Kidney (tissue), 14 donors: ENCODE results near the gene LRTM1. TPM values are rescaled to one million over a fixed set of nuclear protein-coding genes. Genes with fewer than 3 reads are reported as not detected.

Experiments
- DNase-seq, 5 donors: peaks; one replicate each; pipeline ENCODE4 v3.0.0-alpha.2; 2013 to 2020
- FAIRE-seq: peaks from 2 replicates; lab custom pipeline; 2012; peaks lifted over from hg19 to GRCh38; lab: Jason Lieb, UNC
- H3K27ac ChIP-seq, 2 donors: one replicate each; pipeline ENCODE4 v1.7.0; 2013; ENCODE audit warnings: low read depth in 2 of 2, low read length in 2 of 2, inconsistent platforms in 1 of 2
- H3K27me3 ChIP-seq: one replicate; pipeline ENCODE4 v1.7.1; 2013; ENCODE audit warnings: low read length, inconsistent platforms; ENCODE audit not compliant: control insufficient read depth, insufficient read depth
- H3K36me3 ChIP-seq, 3 donors: one replicate each; pipeline versions ENCODE4 v1.7.0 to v1.7.1; 2013; ENCODE audit warnings: low read length in 3 of 3, control low read depth in 1 of 3, inconsistent platforms in 1 of 3; ENCODE audit not compliant: insufficient read depth in 3 of 3, control insufficient read depth in 2 of 3
- H3K4me1 ChIP-seq, 3 donors: one replicate each; pipeline versions ENCODE4 v1.7.0 to v1.7.1; 2013; ENCODE audit warnings: low read length in 3 of 3, inconsistent platforms in 1 of 3, low read depth in 1 of 3; ENCODE audit not compliant: control insufficient read depth in 2 of 3, insufficient read depth in 2 of 3
- H3K4me3 ChIP-seq, 3 donors: one replicate each; pipeline versions ENCODE4 v1.7.0 to v1.8.1; 2013; ENCODE audit warnings: low read length in 3 of 3, control low read depth in 1 of 3, inconsistent platforms in 1 of 3
- H3K9ac ChIP-seq, 3 donors: one replicate each; pipeline versions ENCODE4 v1.7.0 to v1.7.1; 2013; ENCODE audit warnings: low read length in 3 of 3, control low read depth in 1 of 3, inconsistent platforms in 1 of 3
- H3K9me3 ChIP-seq, 3 donors: one replicate each; pipeline versions ENCODE4 v1.7.0 to v1.7.1; 2013; ENCODE audit warnings: low read length in 3 of 3, control low read depth in 1 of 3, inconsistent platforms in 1 of 3; ENCODE audit not compliant: control insufficient read depth in 2 of 3, insufficient read depth in 1 of 3
- intact Hi-C: fragments of 100-400 bp; cut with DNase I; formaldehyde crosslinking; loops from one replicate; pipeline ENCODE4 v1.11.1; 2022
- polyA plus RNA-seq: library from polyadenylated mRNA; stranded (reverse); fragments of 350-450 nt; fragmentation: Illumina TruSeq; extraction: RNeasy Lipid Tissue Mini Kit (QIAGEN cat#74804); gene quantifications from one replicate; pipeline ENCODE4 v1.2.3, GENCODE V29; 2014; ENCODE audit warnings: low read depth, low replicate concordance; ENCODE audit not compliant: insufficient read depth
- total RNA-seq: library from RNA; stranded (reverse); fragmentation: NEBNext Ultra II Directional; extraction: Animal tissue kit (Norgen Biotek cat#: 25700); gene quantifications from one replicate; pipeline ENCODE4 v1.2.1, GENCODE V29; 2021
- TF ChIP-seq, protein P1 (sequence below): IDR thresholded peaks from 3 replicates; pipeline ENCODE4 v1.5.1; 2012; ENCODE audit warnings: mild to moderate bottlenecking, moderate library complexity, borderline replicate concordance; ENCODE audit not compliant: insufficient read depth; ENCODE audit errors: extremely low read depth
- donor health status: control.
- donor health status: control.
- donor health status: control.
- donor health status: control.
- donor health status: control.
- donor health status: DM: yes; HTN: yes; CAD: no.
- donor health status: Normal renal cell carcinoma (clear cell type).

The LRTM1 gene
- total and polyA plus RNA-seq, 2 donors from 2014 or later = not detected

DNA sequence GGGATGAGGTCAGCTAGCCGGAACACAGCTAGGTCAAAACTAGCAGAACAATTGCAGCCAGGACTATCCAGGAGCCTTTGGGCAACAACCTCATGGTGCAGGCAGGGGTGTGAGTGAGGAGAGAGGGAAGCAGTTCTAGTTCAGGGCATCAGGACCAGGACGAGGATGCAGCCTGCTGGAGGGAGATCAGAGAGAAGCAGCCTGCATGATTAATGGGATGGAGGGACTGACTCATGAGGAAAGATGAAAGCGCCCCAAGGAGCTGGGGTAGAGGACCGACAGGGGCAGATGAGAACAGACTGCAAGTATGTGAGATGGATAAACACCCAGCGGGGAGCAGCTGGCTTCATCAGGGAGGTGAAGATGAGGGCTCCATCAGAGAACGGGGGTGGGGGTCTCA lies 37.9 kb upstream of the LRTM1 start:
- Histone ChIP-seq H3K4me1 (peaks cover 0 to 4% (median 0%) of the 10 kb centered on the region in 3 donors), H3K9me3 (no peaks in the 10 kb centered on the region), H3K36me3 (no peaks in the 10 kb centered on the region), H3K9ac (no peak overlapping the region), H3K4me3 (no peak overlapping the region), H3K27me3 (no peaks in the 10 kb centered on the region), H3K27ac (no peak overlapping the region)
- TF ChIP-seq, protein P1, sequence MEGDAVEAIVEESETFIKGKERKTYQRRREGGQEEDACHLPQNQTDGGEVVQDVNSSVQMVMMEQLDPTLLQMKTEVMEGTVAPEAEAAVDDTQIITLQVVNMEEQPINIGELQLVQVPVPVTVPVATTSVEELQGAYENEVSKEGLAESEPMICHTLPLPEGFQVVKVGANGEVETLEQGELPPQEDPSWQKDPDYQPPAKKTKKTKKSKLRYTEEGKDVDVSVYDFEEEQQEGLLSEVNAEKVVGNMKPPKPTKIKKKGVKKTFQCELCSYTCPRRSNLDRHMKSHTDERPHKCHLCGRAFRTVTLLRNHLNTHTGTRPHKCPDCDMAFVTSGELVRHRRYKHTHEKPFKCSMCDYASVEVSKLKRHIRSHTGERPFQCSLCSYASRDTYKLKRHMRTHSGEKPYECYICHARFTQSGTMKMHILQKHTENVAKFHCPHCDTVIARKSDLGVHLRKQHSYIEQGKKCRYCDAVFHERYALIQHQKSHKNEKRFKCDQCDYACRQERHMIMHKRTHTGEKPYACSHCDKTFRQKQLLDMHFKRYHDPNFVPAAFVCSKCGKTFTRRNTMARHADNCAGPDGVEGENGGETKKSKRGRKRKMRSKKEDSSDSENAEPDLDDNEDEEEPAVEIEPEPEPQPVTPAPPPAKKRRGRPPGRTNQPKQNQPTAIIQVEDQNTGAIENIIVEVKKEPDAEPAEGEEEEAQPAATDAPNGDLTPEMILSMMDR = no peak
- intact Hi-C loops = no loop called here
- DNase-seq (no peak), FAIRE-seq (no peak)

DNA sequence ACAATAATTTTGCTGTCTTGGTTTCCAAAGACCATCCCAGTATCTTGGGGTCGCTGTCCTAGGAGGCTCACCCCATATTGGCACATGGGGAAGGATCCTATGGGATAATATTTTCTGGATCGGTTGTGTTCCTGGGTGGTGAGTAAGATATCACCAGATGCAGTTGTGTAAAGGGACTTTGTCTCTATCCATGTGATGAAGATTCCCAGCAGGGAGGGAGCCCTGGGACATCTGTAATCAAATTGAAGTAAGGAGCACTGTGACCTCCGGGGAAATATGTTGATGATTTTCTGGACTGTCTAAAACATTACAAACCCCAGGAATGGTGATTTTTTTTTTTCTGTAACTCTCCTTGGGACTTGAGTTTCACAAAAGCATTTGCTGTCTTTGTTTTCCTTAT lies 36.2 kb upstream of the LRTM1 start:
- Histone ChIP-seq H3K9me3 (no peaks in the 10 kb centered on the region), H3K9ac (no peak overlapping the region), H3K36me3 (no peaks in the 10 kb centered on the region), H3K4me1 (peaks cover 0 to 5% (median 0%) of the 10 kb centered on the region in 3 donors), H3K4me3 (no peak overlapping the region), H3K27ac (no peak overlapping the region), H3K27me3 (no peaks in the 10 kb centered on the region)
- TF ChIP-seq, protein P1 = no peak
- FAIRE-seq (no peak), DNase-seq (no peak)
- intact Hi-C loops = no loop called here

DNA sequence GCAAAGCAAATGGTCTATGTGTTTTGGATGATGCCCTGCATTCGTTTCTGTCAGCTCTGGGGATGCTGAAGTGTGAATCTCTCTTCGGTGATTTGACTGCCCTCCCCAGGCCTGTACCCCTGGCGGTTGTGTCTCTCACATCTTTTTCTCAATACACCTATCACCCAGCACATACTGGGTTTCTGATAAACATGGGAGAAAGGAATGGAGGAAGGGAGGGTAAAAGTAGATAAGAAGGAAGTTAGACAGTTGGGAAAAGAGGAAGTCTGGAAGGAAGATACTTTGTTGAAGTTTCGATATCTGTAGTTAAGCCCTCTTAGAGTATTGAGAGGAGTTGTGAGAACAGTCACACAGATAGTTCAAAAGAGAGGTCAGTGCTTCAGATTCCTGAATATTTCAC lies 35.8 kb upstream of the LRTM1 start:
- DNase-seq (no peak), FAIRE-seq (no peak)
- Histone ChIP-seq H3K9me3 (no peaks in the 10 kb centered on the region), H3K36me3 (no peaks in the 10 kb centered on the region), H3K27ac (no peak overlapping the region), H3K9ac (no peak overlapping the region), H3K4me1 (peaks cover 0 to 5% (median 0%) of the 10 kb centered on the region in 3 donors), H3K4me3 (no peak overlapping the region), H3K27me3 (no peaks in the 10 kb centered on the region)
- TF ChIP-seq, protein P1 = no peak
- intact Hi-C loops = no loop called here

DNA sequence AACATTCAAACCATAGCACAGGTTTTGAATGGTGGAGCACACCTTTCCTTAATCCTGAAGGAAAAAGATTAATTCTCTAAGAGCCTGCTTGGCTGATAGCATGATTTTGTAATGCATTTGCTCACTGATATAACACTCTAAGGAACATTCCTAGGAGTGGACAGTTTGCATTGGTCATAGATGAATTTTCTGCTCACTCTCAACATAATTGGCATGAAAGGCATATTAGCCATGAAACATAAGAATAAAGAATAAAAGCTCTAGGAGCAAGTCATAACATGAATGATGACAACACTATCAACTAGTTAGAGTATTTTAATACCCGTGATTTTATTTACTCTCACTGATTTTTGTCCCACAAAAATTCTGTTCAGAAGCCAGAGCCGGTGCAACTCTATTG lies 34.3 kb upstream of the LRTM1 start:
- no peaks in the 10 kb centered on the region for H3K27me3 ChIP-seq
- peaks cover 0 to 5% (median 0%) of the 10 kb centered on the region in 3 donors for H3K4me1 ChIP-seq
- DNase-seq = no peak
- FAIRE-seq = no peak
- no peaks in the 10 kb centered on the region for H3K9me3 ChIP-seq
- intact Hi-C loops = no loop called here
- no peaks in the 10 kb centered on the region for H3K36me3 ChIP-seq
- TF ChIP-seq, protein P1 = no peak
- no peak overlapping the region for H3K9ac ChIP-seq
- H3K27ac ChIP-seq = no peak overlapping the region
- no peak overlapping the region for H3K4me3 ChIP-seq
